CD4-positive, alpha-beta T cell treated with Interleukin-17A for 1 hour (primary cell): Measurements from ENCODE around the gene TTC21B.
"Not testable (repeated sequence)": the region's sequence is repeated elsewhere in the genome, so short reads cannot be mapped to it uniquely, and the experiment has no call there.

Experiments
- DNase-seq: peaks from one replicate; pipeline ENCODE4 v3.0.0-alpha.2; 2020

TTC21B gene

GRCh38 chr2:165953655-165954606 is at the start of gene TTC21B:
Gene TTC21B (minus strand): TSS chr2:165953776. CDS start chr2:165953705, 71 bp downstream.
- DNase-seq, result peak; percentile 93

- no peak for DNase-seq
Observed at GRCh38 chr2:166000401-166000800, 46.8 kb upstream of the TTC21B start.

- no peak for DNase-seq
Observed at GRCh38 chr2:165990846-165991245, 37.3 kb upstream of the TTC21B start.

GRCh38 chr2:165989851-165990250 is 36.3 kb upstream of the TTC21B start:
- DNase-seq, result no peak

- no peak for DNase-seq
Observed at GRCh38 chr2:165985120-165985519, 31.5 kb upstream of the TTC21B start.

GRCh38 chr2:165972161-165972560 is 18.6 kb upstream of the TTC21B start:
- DNase-seq, result not testable (repeated sequence)

GRCh38 chr2:165970663-165971062 is 17.1 kb upstream of the TTC21B start:
- no peak for DNase-seq

- no peak for DNase-seq
Observed at GRCh38 chr2:165969227-165969626, 15.7 kb upstream of the TTC21B start.

- DNase-seq, result no peak
Observed at GRCh38 chr2:165967746-165968145, 14.2 kb upstream of the TTC21B start.

- DNase-seq, result no peak
Observed at GRCh38 chr2:165961818-165962217, 8.2 kb upstream of the TTC21B start.

GRCh38 chr2:165959371-165959770 is 5.8 kb upstream of the TTC21B start:
- no peak for DNase-seq

GRCh38 chr2:165958313-165958960 is 4.9 kb upstream of the TTC21B start:
- no peak for DNase-seq

GRCh38 chr2:165957030-165957675 is 3.6 kb upstream of the TTC21B start:
- DNase-seq, result no peak

- no peak for DNase-seq
Observed at GRCh38 chr2:165953306-165953654, 296 bp downstream of the TTC21B start.

- DNase-seq, result peak; percentile 28
Observed at GRCh38 chr2:165952741-165953211, 800 bp downstream of the TTC21B start.

- DNase-seq, result no peak
Observed at GRCh38 chr2:165952085-165952484, 1.5 kb downstream of the TTC21B start.

- DNase-seq, result no peak
Observed at GRCh38 chr2:165950438-165950837, 3.1 kb downstream of the TTC21B start.

- no peak for DNase-seq
Observed at GRCh38 chr2:165941827-165942226, 11.7 kb downstream of the TTC21B start.

GRCh38 chr2:165938237-165938636 is 15.3 kb downstream of the TTC21B start:
- no peak for DNase-seq

- DNase-seq, result no peak
Observed at GRCh38 chr2:165933211-165933910, 20.2 kb downstream of the TTC21B start.

- DNase-seq, result no peak
Observed at GRCh38 chr2:165927774-165928173, 25.8 kb downstream of the TTC21B start.

- no peak for DNase-seq
Observed at GRCh38 chr2:165927353-165927752, 26.2 kb downstream of the TTC21B start.

GRCh38 chr2:165924946-165925345 is 28.6 kb downstream of the TTC21B start:
- no peak for DNase-seq
